HEK293 (cell line): ENCODE data around the gene VPS13D.

Experiments used
- CTCF ChIA-PET: fragments of 350-600 bp; formaldehyde crosslinking; extraction: SDS; loops from one replicate; lab custom pipeline; 2021; ENCODE audit warnings: antibody characterized with exemption; lab: Yijun Ruan, JAX
- POLR2A ChIA-PET: fragments of 300-600 bp; formaldehyde crosslinking; extraction: SDS; loops from one replicate; lab custom pipeline; 2020; ENCODE audit warnings: antibody characterized with exemption, inconsistent platforms; lab: Yijun Ruan, JAX
- H3K27ac ChIP-seq: fragments of 200-500 bp; sonication (Bioruptor generic); 2 replicates; pipeline ENCODE4 v1.5.1; 2014; ENCODE audit warnings: low read depth, low read length, control low read depth, inconsistent platforms; ENCODE audit errors: extremely low read depth
- H3K36me3 ChIP-seq, 2 experiments: fragments of 200-500 bp in 1 of 2; sonication (Bioruptor generic) in 1 of 2; 1 replicate in 1 of 2; 2 replicates in 1 of 2; pipeline ENCODE4 v1.5.1; 2014 to 2017; ENCODE audit warnings: inconsistent platforms in 2 of 2, low read length in 2 of 2; ENCODE audit not compliant: control insufficient read depth in 2 of 2, insufficient read depth in 1 of 2
- H3K4me1 ChIP-seq: fragments of 200-500 bp; sonication (Bioruptor generic); 2 replicates; pipeline ENCODE4 v1.5.1; 2014; ENCODE audit warnings: mild to moderate bottlenecking, low read length, inconsistent platforms; ENCODE audit not compliant: control insufficient read depth, insufficient read depth
- H3K4me3 ChIP-seq: 2 replicates; pipeline ENCODE4 v1.5.1; 2011; ENCODE audit warnings: low read depth, mild to moderate bottlenecking, control low read depth, low read length, moderate library complexity
- H3K9me3 ChIP-seq: fragments of 200-500 bp; sonication (Bioruptor generic); 2 replicates; pipeline ENCODE4 v1.5.1; 2014; ENCODE audit warnings: low read depth, low read length, inconsistent platforms; ENCODE audit not compliant: control insufficient read depth, insufficient read depth
- ATF2 ChIP-seq: fragments of 450-650 bp; formaldehyde crosslinking; IDR thresholded peaks from 2 replicates; pipeline ENCODE4 v1.5.1; 2016; ENCODE audit warnings: missing biosample characterization, missing genetic modification characterization, low read depth
- BCL6B ChIP-seq: fragments of 450-650 bp; formaldehyde crosslinking; IDR thresholded peaks from 2 replicates; pipeline ENCODE4 v1.5.1; 2017; ENCODE audit warnings: missing biosample characterization, missing genetic modification characterization
- EGR2 ChIP-seq: fragments of 450-650 bp; formaldehyde crosslinking; IDR thresholded peaks from 2 replicates; pipeline ENCODE4 v1.5.1; 2016; ENCODE audit warnings: low read depth, missing biosample characterization, missing genetic modification characterization
- HOXA7 ChIP-seq: sonication (generic); formaldehyde crosslinking; IDR thresholded peaks from 2 replicates; pipeline ENCODE4 v1.8.1; 2022; ENCODE audit warnings: missing genetic modification reagents, borderline replicate concordance
- KLF8 ChIP-seq: fragments of 450-650 bp; formaldehyde crosslinking; IDR thresholded peaks from 2 replicates; pipeline ENCODE4 v1.5.1; 2016; ENCODE audit warnings: missing biosample characterization, missing genetic modification characterization
- KLF9 ChIP-seq: fragments of 450-650 bp; formaldehyde crosslinking; IDR thresholded peaks from 2 replicates; pipeline ENCODE4 v1.5.1; 2016; ENCODE audit warnings: missing biosample characterization, missing genetic modification characterization, low read depth
- PATZ1 ChIP-seq: fragments of 450-650 bp; formaldehyde crosslinking; IDR thresholded peaks from 2 replicates; pipeline ENCODE4 v1.5.1; 2016; ENCODE audit warnings: missing biosample characterization, missing genetic modification characterization
- SP2 ChIP-seq: fragments of 450-650 bp; formaldehyde crosslinking; IDR thresholded peaks from 2 replicates; pipeline ENCODE4 v1.5.1; 2016; ENCODE audit warnings: missing biosample characterization, missing genetic modification characterization
- ZBTB1 ChIP-seq: fragments of 450-650 bp; formaldehyde crosslinking; IDR thresholded peaks from 2 replicates; pipeline ENCODE4 v1.5.1; 2016; ENCODE audit warnings: missing biosample characterization, missing genetic modification characterization
- ZFHX2 ChIP-seq: fragments of 450-650 bp; formaldehyde crosslinking; conservative IDR thresholded peaks from 2 replicates; pipeline ENCODE4 v1.5.1; 2016; ENCODE audit warnings: missing biosample characterization, missing genetic modification characterization
- ZNF121 ChIP-seq: fragments of 450-650 bp; formaldehyde crosslinking; IDR thresholded peaks from 2 replicates; pipeline ENCODE4 v1.5.1; 2016; ENCODE audit warnings: missing biosample characterization, missing genetic modification characterization
- ZNF132 ChIP-seq: fragments of 450-650 bp; formaldehyde crosslinking; IDR thresholded peaks from 2 replicates; pipeline ENCODE4 v1.5.1; 2017; ENCODE audit warnings: missing biosample characterization, missing genetic modification characterization, borderline replicate concordance
- ZNF148 ChIP-seq: fragments of 450-650 bp; formaldehyde crosslinking; IDR thresholded peaks from 2 replicates; pipeline ENCODE4 v1.5.0; 2017; ENCODE audit warnings: missing biosample characterization, missing genetic modification characterization, borderline replicate concordance
- ZNF266 ChIP-seq: fragments of 450-650 bp; formaldehyde crosslinking; IDR thresholded peaks from 2 replicates; pipeline ENCODE4 v1.5.1; 2016; ENCODE audit warnings: missing biosample characterization, missing genetic modification characterization, low read depth
- ZNF335 ChIP-seq: fragments of 450-650 bp; formaldehyde crosslinking; conservative IDR thresholded peaks from 2 replicates; pipeline ENCODE4 v1.5.1; 2016; ENCODE audit warnings: missing biosample characterization, missing genetic modification characterization
- ZNF514 ChIP-seq: fragments of 450-650 bp; formaldehyde crosslinking; IDR thresholded peaks from 2 replicates; pipeline ENCODE4 v1.5.1; 2016; ENCODE audit warnings: missing biosample characterization, missing genetic modification characterization
- ZNF521 ChIP-seq: fragments of 450-650 bp; formaldehyde crosslinking; IDR thresholded peaks from 2 replicates; pipeline ENCODE4 v1.5.1; 2017; ENCODE audit warnings: missing biosample characterization, mild to moderate bottlenecking, missing genetic modification characterization
- ZNF544 ChIP-seq: fragments of 450-650 bp; formaldehyde crosslinking; IDR thresholded peaks from 2 replicates; pipeline ENCODE4 v1.5.0; 2017; ENCODE audit warnings: missing biosample characterization, missing genetic modification characterization
- ZNF549 ChIP-seq: fragments of 450-650 bp; IDR thresholded peaks from 2 replicates; pipeline ENCODE4 v1.5.1; 2018; ENCODE audit warnings: missing biosample characterization, missing genetic modification characterization, mild to moderate bottlenecking, inconsistent platforms, moderate library complexity
- ZNF571 ChIP-seq: fragments of 450-650 bp; formaldehyde crosslinking; IDR thresholded peaks from 2 replicates; pipeline ENCODE4 v1.5.0; 2017; ENCODE audit warnings: missing biosample characterization, missing genetic modification characterization
- ZNF621 ChIP-seq: fragments of 450-650 bp; formaldehyde crosslinking; IDR thresholded peaks from 2 replicates; pipeline ENCODE4 v1.5.1; 2017; ENCODE audit warnings: missing biosample characterization, missing genetic modification characterization
- ZNF658 ChIP-seq: fragments of 450-650 bp; formaldehyde crosslinking; IDR thresholded peaks from 2 replicates; pipeline ENCODE4; 2016; ENCODE audit warnings: missing biosample characterization, missing genetic modification characterization
- ZNF677 ChIP-seq: fragments of 450-650 bp; IDR thresholded peaks from 2 replicates; pipeline ENCODE4 v1.5.0; 2018; ENCODE audit warnings: missing biosample characterization, mild to moderate bottlenecking, missing genetic modification characterization, moderate library complexity
- ZNF785 ChIP-seq: fragments of 450-650 bp; formaldehyde crosslinking; IDR thresholded peaks from 2 replicates; pipeline ENCODE4 v1.5.1; 2016; ENCODE audit warnings: missing biosample characterization, missing genetic modification characterization

Gene VPS13D

GRCh38 chr1:12398479-12398878 is 168.6 kb downstream of the VPS13D start:
- no peak for TF ChIP-seq ZNF785 (tag by site-specific recombination)
- TF ChIP-seq KLF9, result no peak
- TF ChIP-seq ZNF544, result no peak
- TF ChIP-seq ZNF335, result no peak
- no peak for TF ChIP-seq ZNF571
- no peak for TF ChIP-seq ZNF266 (tag by site-specific recombination)
- TF ChIP-seq ZNF658, result no peak
- TF ChIP-seq SP2 (tag by site-specific recombination), result no peak
- TF ChIP-seq BCL6B (tag by site-specific recombination), result no peak
- TF ChIP-seq PATZ1 (tag by site-specific recombination), result no peak
- TF ChIP-seq ZBTB1 (tag by site-specific recombination), result no peak
- TF ChIP-seq HOXA7 (CRISPR knock-in tag), result no peak
- TF ChIP-seq ZNF132 (tag by site-specific recombination), result no peak
- no peak for TF ChIP-seq ZNF121 (tag by site-specific recombination)
- no peak for TF ChIP-seq ZNF677
- no peak for TF ChIP-seq ZNF514 (tag by site-specific recombination)
- TF ChIP-seq ZNF549 (tag by site-specific recombination), result no peak
- TF ChIP-seq ZNF621, result no peak
- ChIA-PET CTCF (interaction anchor here (0.7 kb wide), 1 partner anchor 30 kb away, joined by 3 read pairs; no protein-coding TSS in a partner anchor), POLR2A (interaction anchor here (1.1 kb wide), 1 partner anchor 13 kb away, joined by 3 read pairs; no protein-coding TSS in a partner anchor)
- Histone ChIP-seq H3K4me3 (no peak overlapping the region), H3K9me3 (no peaks in the 10 kb centered on the region), H3K36me3 (peaks cover 0 to 41% of the 10 kb centered on the region in 2 experiments; a peak in 2 of 3 replicates), H3K4me1 (no peaks in the 10 kb centered on the region), H3K27ac (no peak overlapping the region)

GRCh38 chr1:12400027-12400693 is 170.3 kb downstream of the VPS13D start:
- Histone ChIP-seq H3K36me3 (peaks cover 0 to 50% of the 10 kb centered on the region in 2 experiments; a peak in 2 of 3 replicates), H3K27ac (no peak overlapping the region), H3K4me3 (no peak overlapping the region), H3K4me1 (no peaks in the 10 kb centered on the region), H3K9me3 (no peaks in the 10 kb centered on the region)
- ChIA-PET POLR2A (no interaction called here), CTCF (interaction anchor here (0.6 to 1.5 kb wide), 4 partner anchors 23 to 259 kb away, joined by 3 to 6 read pairs (median 4); no protein-coding TSS in a partner anchor)
- TF ChIP-seq EGR2 (tag by site-specific recombination), result peak; percentile 32
- no peak for TF ChIP-seq ZNF521 (tag by site-specific recombination)
- no peak for TF ChIP-seq KLF8 (tag by site-specific recombination)
- TF ChIP-seq ZFHX2 (tag by site-specific recombination), result peak; percentile 40; the same call in 1 of the 2 replicates
- TF ChIP-seq ATF2 (tag by site-specific recombination), result 0 out of 2 replicates have a peak, but pooled peaks have one; percentile 14
- no peak for TF ChIP-seq ZNF148 (tag by site-specific recombination)
